Measurements from ENCODE around the gene NPC1L1. TPM values are rescaled to one million over a fixed set of nuclear protein-coding genes. Genes with fewer than 3 reads are reported as not detected.

NPC1L1 gene
- polyA plus RNA-seq, 3 donors, result 0.04 TPM; not detected in 2

- Histone ChIP-seq H3K9me3 (replicated peaks in 1 of 2; ENCODE audit: control insufficient read depth in 1 of 2, insufficient read depth in 1 of 2, low read length in 2 of 2) (no peaks in the 10 kb centered on the region), H3K4me3 (replicated peaks in 1 of 3; ENCODE audit: low read depth in 2 of 3, low read length in 3 of 3) (no peak overlapping the region), H3K27ac (ENCODE audit: low read depth in 1 of 2, low read length in 2 of 2) (no peak overlapping the region), H2AFZ (ENCODE audit: insufficient read depth, low read depth, low read length, poor library complexity, severe bottlenecking) (no peak overlapping the region), H3K4me1 (ENCODE audit: control insufficient read depth in 1 of 2, insufficient read depth in 2 of 2, low read length in 2 of 2) (no peaks in the 10 kb centered on the region), H4K20me1 (ENCODE audit: insufficient read depth, low read length) (peaks cover 45% of the 10 kb centered on the region), H3K36me3 (replicated peaks in 1 of 2; ENCODE audit: control insufficient read depth in 1 of 2, insufficient read depth in 2 of 2, low read length in 2 of 2) (peaks cover 41 to 88% of the 10 kb centered on the region in 2 donors), H3K79me2 (ENCODE audit: insufficient read depth, low read length) (peaks cover 64% of the 10 kb centered on the region), H3K27me3 (ENCODE audit: control insufficient read depth in 2 of 2, insufficient read depth in 2 of 2, low read length in 2 of 2) (no peaks in the 10 kb centered on the region), H3K9ac (ENCODE audit: insufficient read depth, low read length, poor library complexity, severe bottlenecking) (no peak overlapping the region), H3K4me2 (replicated peaks; ENCODE audit: extremely low read depth, low read length, poor library complexity, severe bottlenecking) (no peak overlapping the region)
- no CpG with 5 or more reads among the region's 3 CpGs for WGBS (ENCODE audit: insufficient coverage)
- Mint-ChIP-seq H3K9me3 (no peaks in the 10 kb centered on the region), H3K4me1 (peaks cover 6% of the 10 kb centered on the region), H3K27ac (no peak overlapping the region), H3K27me3 (ENCODE audit: low read depth in 3 of 3) (no peaks in the 10 kb centered on the region), H3K4me3 (no peak overlapping the region), H3K36me3 (peaks cover 58 to 82% of the 10 kb centered on the region in 2 donors)
- intact Hi-C loops (cut with micrococcal nuclease), result no loop called here
- DNase-seq, result no peak
- no peak for TF ChIP-seq CTCF (IDR thresholded peaks at IDR 0.05)
Observed at GRCh38 chr7:44473295-44473694, 67.8 kb downstream of the NPC1L1 start.

- no peaks in the 10 kb centered on the region for H3K9me3 ChIP-seq (replicated peaks in 1 of 2; ENCODE audit: control insufficient read depth in 1 of 2, insufficient read depth in 1 of 2, low read length in 2 of 2)
- H3K79me2 ChIP-seq (ENCODE audit: insufficient read depth, low read length), result peaks cover 60% of the 10 kb centered on the region
- H2AFZ ChIP-seq (ENCODE audit: insufficient read depth, low read depth, low read length, poor library complexity, severe bottlenecking), result no peak overlapping the region
- Mint-ChIP-seq H3K27me3 (ENCODE audit: low read depth in 3 of 3) (no peaks in the 10 kb centered on the region), H3K9me3 (no peaks in the 10 kb centered on the region), H3K4me3 (no peak overlapping the region), H3K27ac (no peak overlapping the region), H3K36me3 (peaks cover 60 to 82% of the 10 kb centered on the region in 2 donors), H3K4me1 (peaks cover 6% of the 10 kb centered on the region)
- H3K4me1 ChIP-seq (ENCODE audit: control insufficient read depth in 1 of 2, insufficient read depth in 2 of 2, low read length in 2 of 2), result no peaks in the 10 kb centered on the region
- H3K4me2 ChIP-seq (replicated peaks; ENCODE audit: extremely low read depth, low read length, poor library complexity, severe bottlenecking), result no peak overlapping the region
- no peak overlapping the region for H3K9ac ChIP-seq (ENCODE audit: insufficient read depth, low read length, poor library complexity, severe bottlenecking)
- intact Hi-C loops (cut with micrococcal nuclease), result no loop called here
- no peak overlapping the region for H3K4me3 ChIP-seq (replicated peaks in 1 of 3; ENCODE audit: low read depth in 2 of 3, low read length in 3 of 3)
- peaks cover 45% of the 10 kb centered on the region for H4K20me1 ChIP-seq (ENCODE audit: insufficient read depth, low read length)
- peaks cover 43 to 88% of the 10 kb centered on the region in 2 donors for H3K36me3 ChIP-seq (replicated peaks in 1 of 2; ENCODE audit: control insufficient read depth in 1 of 2, insufficient read depth in 2 of 2, low read length in 2 of 2)
- no peaks in the 10 kb centered on the region for H3K27me3 ChIP-seq (ENCODE audit: control insufficient read depth in 2 of 2, insufficient read depth in 2 of 2, low read length in 2 of 2)
- H3K27ac ChIP-seq (ENCODE audit: low read depth in 1 of 2, low read length in 2 of 2), result no peak overlapping the region
- DNase-seq, result no peak
- TF ChIP-seq CTCF (IDR thresholded peaks at IDR 0.05), result no peak
- WGBS (ENCODE audit: insufficient coverage), result 89% methylated on average over 3 of the region's 3 CpGs
Observed at GRCh38 chr7:44472843-44473242, 68.3 kb downstream of the NPC1L1 start.

All from CD14-positive monocyte (primary cell).